Thyroid gland (tissue), 4 donors: ENCODE measurements around the gene NCOA5.

Source experiments
- POLR2A ChIP-seq, 2 donors: fragments of 450-650 bp; IDR thresholded peaks; one replicate each; pipeline ENCODE4 v1.6.1; 2017; ENCODE audit warnings: antibody characterized with exemption in 2 of 2, mild to moderate bottlenecking in 2 of 2, moderate library complexity in 1 of 2
- TF ChIP-seq, protein P1 (sequence below), 6 experiments: fragments of 200-600 bp in 3 of 6; fragments of 450-650 bp in 3 of 6; sonication (generic) in 3 of 6; IDR thresholded peaks; one replicate each; pipeline ENCODE4 v1.5.1; 2016 to 2019; ENCODE audit warnings: antibody characterized with exemption in 6 of 6, mild to moderate bottlenecking in 2 of 6, inconsistent platforms in 1 of 6, moderate library complexity in 1 of 6

DNA sequence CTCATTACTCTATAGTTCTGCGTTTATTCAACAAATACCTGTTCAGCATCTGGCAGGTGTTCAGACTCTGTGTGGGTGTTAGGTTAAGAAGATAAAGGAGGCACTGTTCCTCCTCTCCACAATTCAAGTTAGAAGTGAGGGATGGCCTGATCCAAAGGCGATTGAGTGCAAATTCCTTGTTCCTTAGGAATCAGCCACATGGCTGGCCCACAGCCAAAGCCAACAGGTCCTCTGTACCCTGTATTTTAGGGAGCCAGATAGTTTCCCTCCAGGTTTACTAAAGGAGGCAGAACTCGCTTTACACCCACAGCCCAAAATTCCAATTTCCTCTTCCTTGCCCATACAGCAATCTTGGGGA is 23.3 kb upstream of the NCOA5 start:
- TF ChIP-seq, protein P1, sequence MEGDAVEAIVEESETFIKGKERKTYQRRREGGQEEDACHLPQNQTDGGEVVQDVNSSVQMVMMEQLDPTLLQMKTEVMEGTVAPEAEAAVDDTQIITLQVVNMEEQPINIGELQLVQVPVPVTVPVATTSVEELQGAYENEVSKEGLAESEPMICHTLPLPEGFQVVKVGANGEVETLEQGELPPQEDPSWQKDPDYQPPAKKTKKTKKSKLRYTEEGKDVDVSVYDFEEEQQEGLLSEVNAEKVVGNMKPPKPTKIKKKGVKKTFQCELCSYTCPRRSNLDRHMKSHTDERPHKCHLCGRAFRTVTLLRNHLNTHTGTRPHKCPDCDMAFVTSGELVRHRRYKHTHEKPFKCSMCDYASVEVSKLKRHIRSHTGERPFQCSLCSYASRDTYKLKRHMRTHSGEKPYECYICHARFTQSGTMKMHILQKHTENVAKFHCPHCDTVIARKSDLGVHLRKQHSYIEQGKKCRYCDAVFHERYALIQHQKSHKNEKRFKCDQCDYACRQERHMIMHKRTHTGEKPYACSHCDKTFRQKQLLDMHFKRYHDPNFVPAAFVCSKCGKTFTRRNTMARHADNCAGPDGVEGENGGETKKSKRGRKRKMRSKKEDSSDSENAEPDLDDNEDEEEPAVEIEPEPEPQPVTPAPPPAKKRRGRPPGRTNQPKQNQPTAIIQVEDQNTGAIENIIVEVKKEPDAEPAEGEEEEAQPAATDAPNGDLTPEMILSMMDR (IDR thresholded peaks at IDR 0.05), result no peak
- TF ChIP-seq POLR2A (IDR thresholded peaks at IDR 0.05), result no peak
